Activated CD4-positive, CD25-positive, alpha-beta regulatory T cell (primary cell): ENCODE measurements around the gene ATF6B.
A peak's percentile ranks its signal among the peaks of the same experiment; 100 is the strongest.

Experiments used
- DNase-seq, 4 experiments: peaks; one replicate each; lab custom pipeline; 2025; lab: John Stamatoyannopoulos, UW

The ATF6B gene

DNA sequence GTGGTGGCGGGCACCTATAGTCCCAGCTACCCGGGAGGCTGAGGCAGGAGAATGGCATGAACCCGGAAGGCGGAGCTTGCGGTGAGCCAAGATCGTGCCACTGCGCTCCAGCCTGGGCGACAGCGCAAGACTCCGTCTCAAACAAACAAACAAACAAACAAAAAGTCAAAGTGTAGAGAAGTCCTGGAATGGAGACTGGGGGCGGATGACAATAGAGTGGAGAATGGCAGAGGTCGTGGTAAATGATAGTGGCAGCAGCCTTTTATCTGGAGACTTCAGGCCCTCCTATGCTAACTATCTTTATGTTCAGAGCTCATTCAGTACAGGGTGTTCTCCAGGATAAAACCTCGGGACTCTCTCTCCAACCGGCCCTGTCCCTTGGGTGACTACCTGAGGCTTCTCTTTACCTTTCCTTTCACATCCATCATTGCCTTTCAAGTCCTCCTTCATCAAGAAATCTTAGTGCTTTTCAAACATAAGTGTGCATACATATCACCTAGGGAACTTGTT, 3.4 kb upstream of the ATF6B start:
- no peak for DNase-seq

DNA sequence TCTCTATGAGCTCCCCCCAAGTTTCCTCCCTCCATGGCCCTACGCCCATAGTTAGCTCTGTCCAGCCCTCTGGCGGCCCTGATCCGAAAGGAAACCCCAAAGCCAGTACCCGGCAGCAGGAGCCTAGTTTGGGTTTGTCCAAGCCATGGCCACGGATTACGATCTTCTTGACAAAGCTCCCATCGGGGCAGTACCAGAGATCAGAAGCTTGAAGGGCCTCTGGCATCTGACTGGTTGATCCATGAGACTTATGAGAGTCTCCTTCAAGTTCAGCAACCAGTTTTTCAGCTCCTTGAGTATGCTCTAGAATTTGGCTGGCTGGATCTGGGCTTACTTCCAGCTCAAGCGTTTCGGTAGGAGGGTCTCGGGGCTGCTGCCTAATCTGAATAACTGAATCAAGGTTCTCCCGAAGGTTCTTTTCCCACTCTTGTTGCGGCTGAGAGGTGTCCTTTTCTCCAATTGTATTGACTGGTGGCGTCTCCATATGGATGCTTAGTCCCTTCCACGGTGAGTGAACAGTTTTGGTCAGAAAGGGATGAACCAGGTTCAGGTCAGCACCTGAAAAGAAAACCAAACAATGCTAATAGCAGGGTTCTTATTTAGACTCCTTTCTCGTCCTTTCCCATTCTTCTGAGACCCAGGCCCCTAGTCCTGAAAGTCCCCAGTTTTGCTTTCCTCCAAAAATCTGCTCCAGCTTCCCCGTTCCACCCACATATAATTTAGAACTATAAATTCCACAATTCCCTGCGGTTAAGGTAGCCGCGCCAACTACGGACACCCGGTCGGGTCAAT, 1.4 kb upstream of the ATF6B start:
- no peak for DNase-seq

DNA sequence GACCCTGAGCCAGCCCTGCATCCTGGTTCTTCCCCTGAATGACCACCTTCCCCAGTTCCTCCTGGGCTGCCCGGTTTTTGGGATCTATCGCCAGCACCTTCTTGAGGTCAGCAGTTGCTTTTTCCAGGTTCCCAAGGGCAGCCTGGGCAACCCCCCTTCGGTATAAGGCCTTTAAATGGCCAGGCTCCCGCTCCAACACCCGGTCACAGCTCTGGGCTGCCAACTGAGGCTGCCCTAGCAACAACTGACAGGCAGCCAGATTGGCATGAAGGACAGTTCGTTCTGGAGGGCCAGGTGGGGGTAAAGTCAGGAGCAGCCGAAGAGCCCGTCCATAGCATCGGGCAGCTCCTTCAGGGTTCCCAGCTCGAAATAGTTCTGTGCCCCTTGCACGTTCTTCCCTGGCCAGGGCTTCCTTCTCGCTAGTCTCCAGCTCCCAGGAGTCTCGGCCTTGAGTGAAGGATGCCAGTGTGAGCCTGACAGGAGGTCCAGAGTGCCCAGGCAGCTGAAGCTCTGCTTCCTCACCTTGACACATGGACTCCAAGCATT, 778 bp upstream of the ATF6B start:
- no peak for DNase-seq

DNA sequence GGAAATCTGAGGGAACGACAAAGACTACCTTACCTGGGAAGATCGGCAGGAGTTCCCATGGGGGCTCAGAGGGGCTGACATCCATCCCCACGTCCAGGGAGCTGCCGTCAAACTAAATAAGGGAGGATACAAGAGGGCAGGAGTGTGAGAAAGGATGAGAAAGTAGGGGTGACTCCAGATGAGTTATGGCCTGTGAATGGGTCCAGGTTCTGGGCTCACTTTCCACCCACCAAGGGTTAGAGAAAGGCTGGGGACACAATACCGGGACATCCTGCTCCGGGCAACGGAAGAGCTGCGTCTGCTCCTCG, 683 bp downstream of the ATF6B start:
- no peak for DNase-seq

DNA sequence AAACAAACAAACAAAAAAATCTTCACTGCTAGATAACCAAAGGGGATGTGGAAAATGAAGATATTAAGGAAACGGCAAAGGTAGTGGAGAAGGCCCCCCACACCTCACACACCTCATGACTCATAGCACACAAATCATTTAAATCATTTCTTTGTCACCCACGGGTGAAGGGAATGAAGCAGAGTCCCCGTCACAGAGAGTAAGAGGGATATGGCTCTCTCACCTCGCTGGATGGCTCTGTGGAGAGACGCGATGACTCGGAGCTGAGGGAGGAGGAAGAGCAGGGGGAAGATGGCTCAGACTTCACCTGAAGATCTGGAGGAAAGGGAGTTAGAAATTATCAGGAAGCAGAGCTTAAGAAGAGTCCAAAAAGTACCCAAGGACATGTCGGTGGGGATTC, 1.2 kb downstream of the ATF6B start:
- DNase-seq = no peak

DNA sequence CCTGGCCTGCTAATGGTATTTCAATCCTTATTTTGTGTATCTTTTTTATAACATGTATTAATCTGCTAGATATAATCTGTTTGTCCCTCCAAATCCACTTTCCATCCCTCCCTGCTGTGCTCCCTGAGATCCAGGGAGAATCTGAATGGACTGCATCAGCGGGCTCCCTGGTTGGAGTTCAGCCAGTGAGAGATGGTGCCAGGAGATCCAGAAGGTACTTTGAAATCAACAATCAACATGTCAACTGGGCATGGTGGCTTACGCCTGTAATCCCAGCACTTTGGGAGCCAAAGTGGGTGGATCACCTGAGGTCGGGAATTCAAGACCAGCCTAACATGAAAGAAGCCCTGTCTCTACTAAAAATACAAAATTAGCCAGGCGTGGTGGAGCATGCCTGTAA, 4.4 kb downstream of the ATF6B start:
- DNase-seq = no peak

DNA sequence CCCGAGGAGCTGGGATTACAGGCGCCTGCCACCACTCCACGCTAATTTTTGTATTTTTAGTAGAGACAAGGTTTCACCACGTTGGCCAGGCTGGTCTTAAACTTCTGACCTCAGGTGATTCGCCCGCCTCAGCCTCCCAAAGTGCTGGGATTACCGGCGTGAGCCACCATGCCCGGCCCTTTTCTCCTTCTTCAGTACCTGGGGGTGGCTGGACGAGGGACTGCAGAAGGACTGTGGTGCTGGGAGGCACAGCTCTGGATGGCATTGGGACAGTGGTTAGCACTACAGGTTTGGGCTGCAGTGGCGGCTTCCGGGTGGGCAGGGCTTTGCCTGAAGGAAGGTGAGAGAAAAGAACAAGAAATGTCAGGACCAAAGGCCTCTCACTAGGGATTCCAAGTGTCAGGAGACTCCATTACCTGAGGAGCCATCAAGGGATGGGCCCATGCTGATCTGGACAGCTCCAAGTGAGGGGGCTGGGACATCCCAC, 7.4 kb downstream of the ATF6B start:
- no peak for DNase-seq

DNA sequence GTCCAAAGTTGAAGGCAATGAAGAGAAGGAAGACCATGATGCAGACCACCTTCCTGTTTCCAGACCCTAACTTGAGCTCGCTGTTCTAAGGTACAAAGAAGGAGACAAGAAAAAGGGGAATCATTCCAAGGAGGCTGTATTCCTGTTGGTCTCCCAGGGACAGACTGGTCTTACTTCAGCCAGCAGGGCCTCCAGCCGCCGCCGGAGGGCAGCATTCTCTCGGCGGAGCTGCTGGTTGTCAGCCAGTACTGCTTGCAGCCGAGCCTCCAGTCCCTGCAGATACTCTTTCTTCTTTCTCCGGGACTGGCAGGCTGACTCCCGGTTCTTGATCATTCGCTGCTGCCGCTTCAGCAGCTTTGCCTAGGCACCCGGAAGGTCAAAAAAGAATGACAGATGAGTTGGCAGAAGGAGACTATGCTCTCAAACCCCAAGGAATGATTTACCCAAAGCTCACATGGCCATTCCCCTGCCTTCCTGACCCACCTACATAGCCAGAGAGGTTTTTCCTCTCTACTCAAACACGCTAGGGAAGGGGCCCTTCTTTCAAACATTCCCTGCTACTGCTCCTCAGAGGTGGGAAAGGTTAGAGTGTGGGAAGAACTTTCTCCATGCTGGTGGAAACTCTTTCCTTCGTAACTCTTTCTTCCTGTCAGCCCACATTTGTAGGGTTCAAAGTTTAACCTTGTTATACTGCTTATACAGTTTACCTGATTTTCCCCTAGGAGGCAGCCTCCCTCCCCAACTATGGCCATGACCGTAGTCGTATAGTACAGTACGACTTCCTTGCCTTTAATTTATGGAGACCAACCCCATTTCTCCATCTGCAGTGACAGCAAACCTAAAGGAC, 9.0 kb downstream of the ATF6B start:
- DNase-seq = peak; percentile 35 to 49 (median 42)

DNA sequence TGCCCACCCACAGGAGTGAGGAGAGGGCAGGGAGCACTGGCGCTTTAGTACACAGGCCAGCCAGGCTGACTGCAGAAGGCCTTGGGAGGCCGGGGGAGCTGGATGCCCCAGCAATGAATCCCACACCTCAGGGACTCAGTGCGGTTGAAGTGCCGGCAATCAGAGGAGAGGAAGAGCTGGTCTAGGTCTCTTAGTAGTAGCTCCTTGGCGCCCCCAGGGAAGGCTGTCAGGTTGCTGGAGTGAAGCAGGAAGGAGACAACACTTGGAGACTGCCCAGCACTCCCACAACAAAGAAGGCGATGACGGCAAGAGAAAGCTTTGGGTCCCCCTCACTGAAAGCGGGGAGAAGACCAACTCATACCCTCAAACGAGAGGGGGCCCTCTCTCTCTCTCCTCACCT, 10.6 kb downstream of the ATF6B start:
- no peak for DNase-seq

DNA sequence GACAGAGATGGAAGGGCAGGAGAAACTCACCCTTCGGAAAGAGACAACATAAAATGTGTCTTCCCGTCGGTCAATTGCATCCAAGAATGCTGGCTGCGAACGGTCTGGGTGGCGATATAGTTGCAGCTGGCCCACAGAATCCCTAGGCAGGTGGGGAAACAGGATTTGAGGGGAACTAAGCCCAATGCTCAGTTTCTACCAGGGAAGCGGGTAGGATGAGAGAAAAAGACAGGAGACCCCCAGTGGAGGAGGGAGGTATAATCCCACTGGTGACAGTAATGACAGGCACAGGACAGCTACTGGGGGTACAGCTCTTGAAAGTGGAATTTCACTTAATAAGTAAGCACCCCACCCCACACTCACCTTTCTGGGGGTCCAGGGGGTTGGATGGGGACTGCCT, 11.4 kb downstream of the ATF6B start:
- DNase-seq = no peak

DNA sequence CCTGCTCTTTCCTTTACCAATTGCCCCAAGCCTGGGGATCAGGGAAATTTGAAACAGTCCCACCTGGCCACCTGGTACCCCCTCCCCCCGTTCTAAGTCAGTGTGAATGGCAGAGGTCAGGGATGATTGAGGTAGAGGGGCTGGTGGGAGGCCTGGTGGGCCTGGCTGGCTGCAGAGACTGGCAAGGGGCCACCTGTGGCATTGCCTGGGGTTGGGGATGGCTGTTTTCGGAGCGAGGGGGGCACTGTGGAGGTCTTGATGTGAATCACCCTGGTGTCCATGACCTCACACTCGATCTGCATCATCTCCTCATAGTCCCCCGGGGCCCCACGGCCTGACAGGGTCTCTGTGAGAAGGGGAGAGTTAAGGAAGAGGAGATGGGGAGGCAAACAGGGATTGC, 12.4 kb downstream of the ATF6B start:
- no peak for DNase-seq

DNA sequence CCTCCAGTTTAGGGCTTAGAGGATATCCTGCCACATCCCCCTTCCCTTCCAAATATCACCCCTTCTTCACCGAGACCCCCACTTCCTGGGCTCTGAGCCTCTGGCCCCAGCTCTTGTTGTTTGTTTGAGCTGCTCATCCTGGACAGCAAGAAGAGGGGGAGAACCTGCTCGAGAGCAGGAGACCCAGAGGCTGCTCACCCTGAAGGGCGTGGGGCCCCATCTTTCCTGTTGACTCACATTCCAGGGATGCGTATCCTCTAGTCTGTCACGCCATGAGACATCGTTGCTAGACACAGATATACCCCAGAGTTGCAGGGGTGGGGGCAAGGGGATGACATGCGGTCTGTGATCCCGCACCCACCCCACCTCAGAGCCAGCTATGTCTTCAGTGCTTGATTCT, 13.2 kb downstream of the ATF6B start:
- DNase-seq = no peak

DNA sequence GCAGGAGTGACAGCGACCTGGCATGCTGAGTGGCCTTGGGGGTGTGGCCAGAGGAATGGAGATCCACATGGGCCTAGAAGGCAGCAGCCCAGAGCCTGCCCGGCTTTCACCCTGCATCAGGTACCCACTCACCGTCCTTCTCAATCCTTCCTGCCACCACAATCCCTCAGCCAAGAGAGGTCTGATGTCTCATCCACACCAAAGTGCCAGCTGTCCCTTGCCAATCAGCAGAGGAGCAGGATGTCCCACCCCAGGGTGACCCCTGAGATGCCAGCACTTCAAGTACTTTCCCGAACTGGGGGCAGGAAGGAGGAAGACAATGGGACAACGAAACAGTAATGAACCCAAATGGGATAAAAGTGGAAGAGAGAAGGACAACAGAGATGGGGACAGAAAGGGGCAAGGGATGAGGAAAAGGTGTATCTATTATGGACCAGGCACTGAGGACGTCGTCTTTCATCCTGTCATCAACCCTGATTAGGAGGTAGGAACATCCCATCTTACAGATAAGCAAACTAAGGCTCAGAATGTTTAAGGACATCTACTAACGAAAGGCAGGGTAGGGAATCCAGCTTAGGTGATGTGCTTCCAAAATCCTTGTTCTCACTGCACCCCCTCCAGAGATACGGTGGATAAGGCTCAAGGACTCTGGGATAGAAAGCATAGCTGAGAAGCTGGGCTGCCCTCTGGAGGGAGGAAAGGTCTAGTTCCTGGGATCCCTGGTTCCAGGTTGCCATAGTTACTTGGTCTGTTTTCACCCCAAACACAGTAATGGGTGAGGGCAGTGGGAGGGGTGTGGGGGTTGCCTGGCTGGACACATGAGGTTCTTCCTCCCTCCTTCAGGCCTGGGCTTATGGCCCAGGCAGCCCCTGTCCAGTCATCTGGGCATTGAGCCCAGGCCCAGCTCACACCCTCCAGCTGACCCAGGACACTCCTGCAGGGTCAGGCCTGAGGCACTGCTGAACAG, 14.4 kb downstream of the ATF6B start:
- DNase-seq = no peak

DNA sequence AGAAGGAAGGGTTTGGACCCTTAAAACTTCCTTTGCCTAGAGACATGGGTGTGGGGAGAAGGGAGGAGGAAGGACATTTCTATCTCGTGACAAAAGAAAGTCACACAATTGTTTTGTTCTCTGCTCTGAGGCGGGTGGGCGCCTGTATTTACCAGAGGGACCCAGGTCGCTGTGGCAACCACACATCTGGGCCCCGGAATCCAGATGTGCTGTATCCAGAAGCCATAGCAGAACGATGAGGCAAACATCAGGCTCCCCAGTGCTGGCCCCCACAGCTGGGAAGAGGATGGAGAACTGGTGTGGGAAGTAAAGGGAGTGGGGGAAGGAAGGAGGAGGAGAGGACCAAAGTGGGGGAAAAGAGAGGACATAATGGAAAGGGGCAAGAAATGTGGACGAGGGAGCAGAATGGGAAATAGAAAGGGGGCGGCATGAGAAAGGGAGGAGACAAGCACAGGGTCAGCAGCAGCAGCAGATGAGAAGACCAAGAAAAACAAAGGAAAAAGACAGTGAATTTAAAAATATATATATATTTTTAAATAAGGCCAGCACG, 15.5 kb downstream of the ATF6B start:
- no peak for DNase-seq

DNA sequence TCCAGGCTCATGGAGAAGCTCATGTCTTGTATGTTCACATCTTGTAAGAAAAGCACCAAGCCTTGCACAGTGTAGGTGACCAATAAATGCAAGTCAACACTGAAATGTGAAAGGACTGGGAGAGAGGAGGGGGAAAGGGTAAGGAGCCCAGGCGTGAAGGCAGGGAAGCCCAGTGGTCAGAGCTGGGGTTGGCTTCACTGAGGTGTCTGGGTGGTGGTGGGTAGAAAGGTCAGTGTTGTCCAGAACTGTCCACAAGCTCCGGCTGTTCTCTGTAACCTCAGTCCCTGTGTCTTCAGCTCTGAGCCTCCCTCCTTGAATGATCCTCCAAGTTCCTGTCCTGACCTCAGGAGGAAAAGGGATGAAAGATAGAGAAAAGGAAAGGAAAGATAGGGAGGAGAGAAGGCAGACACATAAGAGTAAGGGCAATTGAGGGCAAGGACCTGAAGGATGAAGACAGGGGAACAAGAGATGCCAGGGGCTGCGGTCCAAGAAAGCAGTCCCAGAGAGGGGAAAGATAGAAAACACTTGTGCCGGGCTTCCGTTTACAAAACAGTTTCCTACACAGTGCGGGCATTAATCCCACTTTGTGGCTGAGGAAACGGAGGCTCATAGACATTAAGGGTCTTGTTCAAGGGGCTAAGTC, 16.5 kb downstream of the ATF6B start:
- DNase-seq = no peak

DNA sequence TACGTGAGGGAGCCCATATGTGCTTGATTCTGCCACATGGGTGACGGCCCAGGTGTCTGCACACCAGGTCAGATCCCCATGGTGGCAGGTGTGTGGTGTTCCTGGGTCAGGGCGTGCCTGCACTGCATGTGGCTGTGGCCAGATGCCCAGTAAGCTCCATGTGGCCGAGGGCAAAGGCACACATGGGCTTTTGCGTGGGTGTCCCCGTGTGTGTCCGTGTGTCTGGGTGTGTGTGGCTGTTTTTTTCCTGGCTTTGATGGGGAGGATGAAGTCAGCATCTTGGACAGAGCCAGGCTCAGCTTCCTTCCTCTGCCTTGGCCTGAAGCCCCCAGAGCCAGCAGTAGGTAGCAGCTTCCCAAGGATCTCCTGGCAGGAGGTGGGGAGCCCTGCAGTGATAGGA, 17.4 kb downstream of the ATF6B start:
- DNase-seq = no peak

DNA sequence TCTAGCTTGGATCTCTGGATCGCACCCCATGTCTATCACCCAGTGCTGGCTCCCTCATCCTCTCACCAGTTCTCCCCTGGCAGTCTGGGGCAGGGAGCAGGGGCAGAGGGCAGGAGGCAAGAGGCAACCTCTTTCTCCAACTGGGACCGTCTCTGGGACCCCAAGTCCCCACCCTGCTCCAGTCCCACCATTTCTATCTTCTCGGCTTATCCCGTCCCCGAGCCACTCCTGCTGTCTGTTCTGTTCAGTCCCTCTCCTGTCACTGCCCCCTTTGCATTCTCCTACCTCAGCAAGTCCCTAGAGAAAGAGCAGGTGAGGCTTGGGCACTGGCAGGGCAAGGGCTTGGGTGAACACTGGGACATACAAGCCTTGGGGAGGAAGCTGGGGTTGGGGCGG, 18.3 kb downstream of the ATF6B start:
- no peak for DNase-seq

DNA sequence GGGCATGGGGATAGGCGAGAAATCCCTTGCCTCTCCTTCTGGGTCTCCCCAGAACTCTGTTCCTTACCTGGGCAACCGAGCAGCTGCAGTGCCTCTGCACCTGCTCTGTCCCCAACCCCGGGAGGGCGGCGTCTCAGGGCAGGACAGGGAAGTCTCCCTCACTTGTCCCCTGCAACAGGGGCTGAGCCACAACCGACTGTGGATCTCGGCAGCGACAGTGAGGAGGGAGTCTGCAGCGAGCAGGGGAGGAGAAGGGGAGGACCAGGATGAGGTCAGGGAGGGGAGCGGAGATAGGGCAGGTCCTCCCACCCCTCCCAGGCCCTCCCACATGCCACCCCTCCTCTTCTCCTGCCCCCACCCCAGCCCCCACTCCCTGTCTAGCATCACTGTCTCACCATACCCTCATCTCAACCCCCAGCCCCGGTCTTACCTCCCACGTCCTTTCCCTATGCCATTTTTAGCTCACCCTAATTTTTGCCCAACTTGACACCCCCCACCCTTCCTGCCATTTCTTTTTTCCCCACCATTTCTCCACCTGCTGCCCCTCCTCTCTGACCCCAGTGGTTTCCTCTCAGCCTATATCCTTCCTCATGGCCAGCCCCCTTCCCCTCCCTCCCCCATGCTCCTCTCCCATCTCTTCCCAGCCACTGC, 18.8 kb downstream of the ATF6B start, which contains the start of gene TNXB:
TSS of gene TNXB (minus strand) at position 225 of the 651 bp plus-strand sequence. CDS start 11,140 bp downstream, outside the sequence.
- no peak for DNase-seq

DNA sequence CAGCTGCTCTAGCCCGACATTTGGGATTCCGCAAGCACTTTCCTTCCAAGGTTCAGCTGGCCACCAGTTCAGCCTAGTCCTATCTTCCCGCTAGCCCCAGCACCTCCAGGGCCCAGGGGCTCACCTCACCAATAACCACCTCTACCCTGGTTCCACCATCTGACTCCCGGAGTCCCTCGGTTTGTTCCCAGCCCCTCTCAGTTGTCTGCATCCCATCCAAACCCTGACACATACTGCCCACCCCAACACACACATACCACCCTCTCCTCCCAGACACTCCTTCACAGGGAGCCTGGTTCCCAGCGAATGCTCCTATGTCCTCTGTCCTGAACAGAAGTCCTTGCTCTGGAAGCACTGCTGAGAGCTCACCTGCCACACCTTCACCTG, 19.3 kb downstream of the ATF6B start:
- DNase-seq = no peak

DNA sequence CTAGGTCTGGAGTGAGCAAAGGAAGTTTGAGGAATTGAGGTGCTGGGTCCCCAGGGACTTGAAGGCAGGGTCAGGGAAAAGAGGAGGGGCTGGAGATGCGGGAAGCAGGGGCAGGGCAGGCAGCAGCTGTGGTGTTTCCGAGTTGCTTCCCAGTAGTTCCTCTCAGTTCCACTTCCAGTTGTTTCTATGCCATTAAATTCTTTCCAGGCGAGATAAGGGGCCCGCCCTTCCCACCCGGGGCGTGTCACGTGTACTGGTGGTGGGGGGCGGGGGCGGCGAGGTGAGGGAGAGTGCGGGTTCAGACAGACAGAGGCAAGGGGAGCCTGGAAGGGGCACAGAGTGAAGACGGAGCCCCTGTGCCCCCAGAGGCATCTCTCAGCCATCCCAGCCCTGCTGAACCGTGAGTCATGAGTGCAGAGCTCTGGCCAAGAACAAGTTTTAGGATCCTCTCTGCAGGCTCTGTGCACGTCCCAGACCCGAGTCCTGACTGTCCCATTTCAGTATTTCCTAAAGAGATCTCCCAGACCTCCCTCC, 19.9 kb downstream of the ATF6B start:
- DNase-seq = no peak
